Measurements from ENCODE around the gene TEAD2.

DNA sequence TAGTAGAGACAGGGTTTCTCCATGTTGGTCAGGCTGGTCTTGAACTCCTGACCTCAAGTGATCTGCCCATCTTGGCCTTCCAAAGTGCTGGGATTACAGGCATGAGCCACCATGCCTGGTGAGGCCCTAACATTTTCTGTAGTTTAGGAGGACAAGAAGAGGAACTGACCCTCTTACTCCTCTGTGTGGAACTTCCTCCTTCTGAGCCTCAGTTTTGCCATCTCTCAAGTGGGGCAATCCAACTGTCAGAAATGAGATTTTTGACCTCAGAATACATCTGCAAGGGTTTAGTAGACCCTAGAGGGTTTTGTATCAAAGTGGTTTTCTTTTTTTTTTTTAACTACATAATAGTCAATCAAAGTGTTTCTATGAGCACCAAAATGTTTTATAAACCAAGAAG, 3.9 kb upstream of the TEAD2 start:
- TF ChIP-seq, protein P1, sequence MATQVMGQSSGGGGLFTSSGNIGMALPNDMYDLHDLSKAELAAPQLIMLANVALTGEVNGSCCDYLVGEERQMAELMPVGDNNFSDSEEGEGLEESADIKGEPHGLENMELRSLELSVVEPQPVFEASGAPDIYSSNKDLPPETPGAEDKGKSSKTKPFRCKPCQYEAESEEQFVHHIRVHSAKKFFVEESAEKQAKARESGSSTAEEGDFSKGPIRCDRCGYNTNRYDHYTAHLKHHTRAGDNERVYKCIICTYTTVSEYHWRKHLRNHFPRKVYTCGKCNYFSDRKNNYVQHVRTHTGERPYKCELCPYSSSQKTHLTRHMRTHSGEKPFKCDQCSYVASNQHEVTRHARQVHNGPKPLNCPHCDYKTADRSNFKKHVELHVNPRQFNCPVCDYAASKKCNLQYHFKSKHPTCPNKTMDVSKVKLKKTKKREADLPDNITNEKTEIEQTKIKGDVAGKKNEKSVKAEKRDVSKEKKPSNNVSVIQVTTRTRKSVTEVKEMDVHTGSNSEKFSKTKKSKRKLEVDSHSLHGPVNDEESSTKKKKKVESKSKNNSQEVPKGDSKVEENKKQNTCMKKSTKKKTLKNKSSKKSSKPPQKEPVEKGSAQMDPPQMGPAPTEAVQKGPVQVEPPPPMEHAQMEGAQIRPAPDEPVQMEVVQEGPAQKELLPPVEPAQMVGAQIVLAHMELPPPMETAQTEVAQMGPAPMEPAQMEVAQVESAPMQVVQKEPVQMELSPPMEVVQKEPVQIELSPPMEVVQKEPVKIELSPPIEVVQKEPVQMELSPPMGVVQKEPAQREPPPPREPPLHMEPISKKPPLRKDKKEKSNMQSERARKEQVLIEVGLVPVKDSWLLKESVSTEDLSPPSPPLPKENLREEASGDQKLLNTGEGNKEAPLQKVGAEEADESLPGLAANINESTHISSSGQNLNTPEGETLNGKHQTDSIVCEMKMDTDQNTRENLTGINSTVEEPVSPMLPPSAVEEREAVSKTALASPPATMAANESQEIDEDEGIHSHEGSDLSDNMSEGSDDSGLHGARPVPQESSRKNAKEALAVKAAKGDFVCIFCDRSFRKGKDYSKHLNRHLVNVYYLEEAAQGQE (IDR thresholded peaks at IDR 0.05; ENCODE audit: low read depth): no peak
- no peak for TF ChIP-seq TEAD4 (IDR thresholded peaks at IDR 0.05)
- TF ChIP-seq, protein P2, sequence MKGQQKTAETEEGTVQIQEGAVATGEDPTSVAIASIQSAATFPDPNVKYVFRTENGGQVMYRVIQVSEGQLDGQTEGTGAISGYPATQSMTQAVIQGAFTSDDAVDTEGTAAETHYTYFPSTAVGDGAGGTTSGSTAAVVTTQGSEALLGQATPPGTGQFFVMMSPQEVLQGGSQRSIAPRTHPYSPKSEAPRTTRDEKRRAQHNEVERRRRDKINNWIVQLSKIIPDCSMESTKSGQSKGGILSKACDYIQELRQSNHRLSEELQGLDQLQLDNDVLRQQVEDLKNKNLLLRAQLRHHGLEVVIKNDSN (IDR thresholded peaks at IDR 0.05): no peak
